LNCAP (cell line): ENCODE results near the gene PDX1.

Experiments
- CTCF ChIP-seq: fragments of 450-650 bp; IDR thresholded peaks from 2 replicates; pipeline ENCODE4 v1.5.1; 2017; ENCODE audit warnings: mild to moderate bottlenecking

The PDX1 gene

GRCh38 chr13:27961227-27962085 is 41.7 kb downstream of the PDX1 start:
- no peak for TF ChIP-seq CTCF

- TF ChIP-seq CTCF = no peak
These were observed 42.5 kb downstream of the PDX1 start for GRCh38 chr13:27962128-27962841.

GRCh38 chr13:27962982-27963381 is 43.2 kb downstream of the PDX1 start:
- TF ChIP-seq CTCF = no peak

GRCh38 chr13:27963491-27963890 is 43.7 kb downstream of the PDX1 start:
- no peak for TF ChIP-seq CTCF

GRCh38 chr13:27964741-27965323 is 45.0 kb downstream of the PDX1 start:
- TF ChIP-seq CTCF = no peak

- no peak for TF ChIP-seq CTCF
These were observed 45.5 kb downstream of the PDX1 start for GRCh38 chr13:27965343-27965739.

GRCh38 chr13:27965740-27966640 is 46.2 kb downstream of the PDX1 start:
- no peak for TF ChIP-seq CTCF
